C4-2B (cell line): ENCODE data around the gene PALLD.
"Not testable (repeated sequence)": the region's sequence is repeated elsewhere in the genome, so short reads cannot be mapped to it uniquely, and the experiment has no call there.

ENCODE experiments used
- H3K27ac ChIP-seq: fragments of 450-650 bp; 2 replicates; pipeline ENCODE4 v1.5.1; 2017
- ZFX ChIP-seq: fragments of 450-650 bp; IDR thresholded peaks from 2 replicates; pipeline ENCODE4 v1.6.1; 2017
- TF ChIP-seq, protein P1 (sequence below): fragments of 450-650 bp; conservative IDR thresholded peaks from 2 replicates; pipeline ENCODE4 v1.5.1; 2017; ENCODE audit warnings: mild to moderate bottlenecking

The PALLD gene

DNA sequence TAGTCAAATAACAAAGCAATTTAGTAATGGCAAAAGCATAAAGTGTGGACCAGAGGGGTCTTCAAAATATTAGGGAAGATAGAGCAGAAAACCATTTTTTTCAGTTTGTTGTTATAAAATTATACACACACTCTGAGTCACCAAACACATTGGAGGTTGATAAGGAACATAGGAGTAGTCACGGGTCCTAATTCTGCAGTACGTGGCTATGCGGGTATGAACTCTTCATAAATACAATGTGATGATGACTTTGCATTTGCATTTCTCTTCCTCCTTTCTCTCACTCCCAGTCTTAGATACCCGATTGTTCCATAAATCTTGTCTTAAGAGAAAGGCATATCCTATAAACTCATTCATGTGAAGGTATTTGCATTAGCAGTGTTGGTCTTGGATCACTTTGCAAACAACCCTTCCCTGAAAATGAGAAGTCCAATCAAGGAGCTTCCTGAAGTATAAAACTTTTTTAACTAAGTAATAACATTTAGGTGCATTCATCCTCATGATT is 223.6 kb downstream of the PALLD start:
- no peak overlapping the region for H3K27ac ChIP-seq
- no peak for TF ChIP-seq ZFX
- TF ChIP-seq, protein P1, sequence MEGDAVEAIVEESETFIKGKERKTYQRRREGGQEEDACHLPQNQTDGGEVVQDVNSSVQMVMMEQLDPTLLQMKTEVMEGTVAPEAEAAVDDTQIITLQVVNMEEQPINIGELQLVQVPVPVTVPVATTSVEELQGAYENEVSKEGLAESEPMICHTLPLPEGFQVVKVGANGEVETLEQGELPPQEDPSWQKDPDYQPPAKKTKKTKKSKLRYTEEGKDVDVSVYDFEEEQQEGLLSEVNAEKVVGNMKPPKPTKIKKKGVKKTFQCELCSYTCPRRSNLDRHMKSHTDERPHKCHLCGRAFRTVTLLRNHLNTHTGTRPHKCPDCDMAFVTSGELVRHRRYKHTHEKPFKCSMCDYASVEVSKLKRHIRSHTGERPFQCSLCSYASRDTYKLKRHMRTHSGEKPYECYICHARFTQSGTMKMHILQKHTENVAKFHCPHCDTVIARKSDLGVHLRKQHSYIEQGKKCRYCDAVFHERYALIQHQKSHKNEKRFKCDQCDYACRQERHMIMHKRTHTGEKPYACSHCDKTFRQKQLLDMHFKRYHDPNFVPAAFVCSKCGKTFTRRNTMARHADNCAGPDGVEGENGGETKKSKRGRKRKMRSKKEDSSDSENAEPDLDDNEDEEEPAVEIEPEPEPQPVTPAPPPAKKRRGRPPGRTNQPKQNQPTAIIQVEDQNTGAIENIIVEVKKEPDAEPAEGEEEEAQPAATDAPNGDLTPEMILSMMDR = no peak

DNA sequence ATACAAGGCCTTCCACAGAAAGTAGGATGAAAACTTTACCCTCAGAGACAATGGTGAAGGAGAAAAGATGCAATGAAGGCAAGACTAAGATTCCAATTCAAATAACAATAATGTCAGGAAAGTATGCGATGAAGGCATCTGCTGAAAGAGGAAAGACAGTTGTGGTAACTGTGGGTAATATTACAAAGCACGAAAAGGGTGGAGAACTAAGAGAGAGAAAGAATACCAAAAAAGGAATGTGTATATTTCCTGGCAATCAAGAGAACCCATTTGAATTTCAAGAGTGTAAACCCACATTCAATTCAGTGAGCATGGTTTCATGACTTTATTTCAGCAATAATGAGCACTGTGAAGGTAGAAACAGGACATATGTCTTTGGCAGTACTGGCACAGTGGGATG is 225.5 kb downstream of the PALLD start:
- H3K27ac ChIP-seq = no peak overlapping the region
- TF ChIP-seq, protein P1 = no peak
- no peak for TF ChIP-seq ZFX

DNA sequence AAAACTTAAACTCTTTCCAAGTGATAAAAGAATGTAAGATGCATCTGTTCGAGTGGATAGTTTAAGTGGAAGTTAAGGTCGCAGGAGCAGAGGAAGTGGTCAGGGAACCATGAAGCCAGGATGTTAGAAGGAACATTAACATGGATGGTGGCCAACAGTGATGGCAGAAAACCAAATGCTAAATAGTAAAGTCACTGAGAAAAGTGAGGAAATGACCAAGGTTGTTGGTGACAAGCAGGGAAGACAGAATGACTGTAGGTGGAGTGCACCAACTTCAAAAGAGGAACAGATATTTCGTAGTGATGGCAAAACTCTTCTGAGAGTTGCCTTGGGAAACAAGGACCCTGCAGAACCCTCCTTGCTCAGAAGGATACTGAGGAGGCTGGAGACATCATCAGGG is 226.2 kb downstream of the PALLD start:
- no peak overlapping the region for H3K27ac ChIP-seq
- TF ChIP-seq, protein P1 = no peak
- no peak for TF ChIP-seq ZFX

DNA sequence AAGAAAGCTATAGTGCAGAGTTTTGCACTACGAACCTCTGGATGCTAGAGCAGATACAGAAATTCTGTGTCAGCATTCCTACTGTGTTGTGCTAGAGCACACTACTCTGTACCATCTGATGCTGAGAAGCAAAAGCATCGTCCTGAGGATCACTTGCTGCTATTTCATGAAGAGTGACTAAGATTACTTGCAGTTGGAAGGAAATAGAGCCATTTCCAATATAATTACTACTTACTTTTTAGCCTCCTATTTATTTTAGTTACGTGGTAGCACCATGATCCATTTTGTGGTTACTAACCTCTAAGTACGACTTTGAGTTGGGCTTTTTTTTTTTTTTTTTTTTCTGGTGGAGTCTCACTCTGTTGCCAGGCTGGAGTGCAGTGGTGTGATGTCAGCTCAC is 226.7 kb downstream of the PALLD start:
- TF ChIP-seq, protein P1 = no peak
- no peak for TF ChIP-seq ZFX
- H3K27ac ChIP-seq = no peak overlapping the region

DNA sequence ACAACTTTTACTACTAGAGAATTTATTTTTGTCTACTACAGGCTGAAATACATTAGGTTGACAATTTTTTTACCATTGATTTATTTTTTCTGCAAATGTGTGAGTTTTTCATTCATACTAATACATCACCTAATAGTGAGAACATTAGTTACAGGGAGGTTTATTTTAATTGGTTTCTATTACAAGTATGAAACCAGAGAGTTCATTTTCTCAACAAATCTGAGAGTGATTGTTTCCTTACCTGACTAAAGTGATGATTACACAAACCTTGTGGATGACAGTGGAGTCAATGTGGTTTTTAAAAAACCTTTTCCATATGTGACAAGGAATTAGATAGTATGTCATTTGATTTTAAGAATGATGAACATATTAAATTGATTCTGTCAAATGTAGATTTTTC is 227.4 kb downstream of the PALLD start:
- H3K27ac ChIP-seq = no peak overlapping the region
- TF ChIP-seq, protein P1 = no peak
- no peak for TF ChIP-seq ZFX

DNA sequence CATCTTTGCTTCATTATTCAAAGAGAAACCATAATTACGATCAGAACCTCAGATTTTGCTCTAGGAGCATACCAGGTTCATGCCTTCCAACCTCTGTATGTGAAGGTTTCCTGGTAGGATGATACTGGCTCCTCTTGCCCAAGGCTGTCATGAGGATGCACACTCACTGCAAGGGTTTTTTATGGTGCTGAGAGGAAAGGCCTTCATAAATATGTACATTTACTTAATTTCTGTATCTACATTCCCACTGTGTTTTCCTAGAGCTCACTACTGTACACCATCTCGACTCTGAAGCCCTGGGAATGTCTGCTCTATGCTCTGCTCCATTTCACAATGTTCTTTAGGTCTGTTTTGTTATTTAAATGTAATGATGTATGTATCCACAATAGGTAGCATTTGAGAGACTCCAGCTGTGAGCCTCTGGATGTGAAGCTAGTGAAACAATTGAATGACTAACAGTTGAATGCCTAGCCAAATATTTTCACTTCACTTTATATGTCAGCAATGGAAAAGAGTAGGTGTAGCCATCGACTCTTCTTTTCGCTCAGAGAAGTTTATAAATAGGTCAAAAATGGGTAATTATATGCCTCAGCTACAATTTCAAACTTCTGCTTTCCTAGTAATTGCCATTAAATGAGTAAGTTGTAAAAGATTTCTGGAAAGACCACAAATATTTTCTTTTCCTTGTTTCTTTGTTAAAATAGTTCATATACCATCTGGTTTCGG is 228.0 kb downstream of the PALLD start:
- no peak for TF ChIP-seq ZFX
- TF ChIP-seq, protein P1 = no peak
- H3K27ac ChIP-seq = no peak overlapping the region

DNA sequence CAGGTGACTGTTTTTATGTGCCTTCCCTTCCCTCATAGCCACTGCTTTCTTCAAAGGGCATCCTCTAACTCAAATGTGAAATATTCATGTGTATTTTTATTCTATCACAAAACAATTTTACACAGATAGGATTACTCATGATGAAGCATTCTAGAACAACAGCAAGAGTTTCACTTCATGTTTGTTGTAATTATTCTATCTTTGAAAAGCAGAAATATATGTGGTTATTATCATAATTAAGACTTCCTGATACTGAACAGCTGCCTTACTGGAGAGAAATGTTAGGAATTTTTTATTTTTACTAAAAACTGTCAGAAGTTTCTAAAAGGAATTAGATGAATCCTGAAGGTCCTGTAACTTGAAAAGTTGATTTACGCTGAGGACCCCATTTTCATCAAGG is 229.1 kb downstream of the PALLD start:
- H3K27ac ChIP-seq = no peak overlapping the region
- TF ChIP-seq, protein P1 = no peak
- TF ChIP-seq ZFX = no peak

DNA sequence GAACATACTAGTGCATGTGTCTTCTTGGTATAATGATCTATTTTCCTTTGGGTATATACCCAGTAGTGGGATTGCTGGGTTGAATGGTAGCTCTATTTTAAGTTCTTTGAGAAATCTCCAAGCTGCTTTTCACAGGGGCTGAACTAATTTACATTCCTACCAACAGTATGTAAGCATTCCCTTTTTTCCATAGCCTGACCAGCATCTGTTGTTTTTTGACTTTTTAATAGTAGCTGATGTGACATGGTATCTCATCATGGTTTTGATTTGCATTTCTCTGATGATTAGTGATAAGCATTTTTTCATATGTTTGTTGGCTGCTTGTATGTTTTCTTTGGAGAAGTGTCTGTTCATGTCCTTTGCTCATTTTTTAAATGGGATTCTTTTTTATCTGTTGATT is 230.3 kb downstream of the PALLD start:
- H3K27ac ChIP-seq = not testable (repeated sequence)
